Measurements from ENCODE around the gene NRTN.

DNA sequence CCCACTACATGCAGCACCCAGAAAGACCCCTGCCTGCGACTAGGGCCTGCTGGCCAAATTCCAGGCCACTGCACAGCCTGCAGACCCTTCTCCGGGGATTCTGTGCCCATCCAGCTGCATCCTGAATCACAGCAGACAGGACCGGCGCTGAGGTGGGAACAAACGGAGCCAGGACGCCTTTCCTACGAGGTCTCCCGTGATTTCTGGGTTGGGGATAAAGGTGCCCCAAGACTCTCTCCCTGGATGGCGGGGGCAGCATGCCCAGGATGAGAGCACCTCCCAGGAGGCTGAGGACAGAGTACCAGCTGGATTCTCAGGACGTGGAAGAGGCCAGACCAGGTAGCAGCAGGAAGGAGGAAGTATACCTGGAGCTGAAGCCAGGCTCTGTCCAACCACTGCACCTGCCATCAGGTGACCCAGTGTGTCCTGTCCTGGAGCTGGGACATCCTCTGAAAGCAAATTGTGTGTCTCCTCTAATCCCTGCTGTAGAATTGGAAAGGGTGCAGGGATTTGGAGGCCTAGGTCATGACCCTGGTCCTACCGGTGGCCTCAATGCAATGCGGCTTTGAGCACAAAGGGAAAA lies 68.8 kb downstream of the NRTN start:
- TF ChIP-seq, protein P1, sequence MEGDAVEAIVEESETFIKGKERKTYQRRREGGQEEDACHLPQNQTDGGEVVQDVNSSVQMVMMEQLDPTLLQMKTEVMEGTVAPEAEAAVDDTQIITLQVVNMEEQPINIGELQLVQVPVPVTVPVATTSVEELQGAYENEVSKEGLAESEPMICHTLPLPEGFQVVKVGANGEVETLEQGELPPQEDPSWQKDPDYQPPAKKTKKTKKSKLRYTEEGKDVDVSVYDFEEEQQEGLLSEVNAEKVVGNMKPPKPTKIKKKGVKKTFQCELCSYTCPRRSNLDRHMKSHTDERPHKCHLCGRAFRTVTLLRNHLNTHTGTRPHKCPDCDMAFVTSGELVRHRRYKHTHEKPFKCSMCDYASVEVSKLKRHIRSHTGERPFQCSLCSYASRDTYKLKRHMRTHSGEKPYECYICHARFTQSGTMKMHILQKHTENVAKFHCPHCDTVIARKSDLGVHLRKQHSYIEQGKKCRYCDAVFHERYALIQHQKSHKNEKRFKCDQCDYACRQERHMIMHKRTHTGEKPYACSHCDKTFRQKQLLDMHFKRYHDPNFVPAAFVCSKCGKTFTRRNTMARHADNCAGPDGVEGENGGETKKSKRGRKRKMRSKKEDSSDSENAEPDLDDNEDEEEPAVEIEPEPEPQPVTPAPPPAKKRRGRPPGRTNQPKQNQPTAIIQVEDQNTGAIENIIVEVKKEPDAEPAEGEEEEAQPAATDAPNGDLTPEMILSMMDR (IDR thresholded peaks at IDR 0.05) = no peak
- no peak for TF ChIP-seq POLR2A (IDR thresholded peaks at IDR 0.05)

Data from adrenal gland (tissue), 5 donors.